Naive thymus-derived CD4-positive, alpha-beta T cell (primary cell): ENCODE measurements around the gene EML6. TPM values are rescaled to one million over a fixed set of nuclear protein-coding genes. Genes with fewer than 3 reads are reported as not detected.

ENCODE experiments used
- ATAC-seq: fragments of 150-1000 bp; cut with Tn5 transposase; 2 replicates; pipeline ENCODE4 v1.10.0; 2021; ENCODE audit warnings: mild to moderate bottlenecking, moderate library complexity
- CTCF ChIA-PET: fragments of 350-600 bp; sonication (Branson Sonifier 250); formaldehyde crosslinking; loops from one replicate; lab custom pipeline; 2021; ENCODE audit warnings: antibody characterized with exemption; lab: Charles Lee
- POLR2A ChIA-PET: fragments of 350-600 bp; sonication (Branson Sonifier 250); formaldehyde crosslinking; loops from one replicate; lab custom pipeline; 2021; ENCODE audit warnings: antibody characterized with exemption, inconsistent platforms; lab: Charles Lee
- DNase-seq, 9 donors: peaks; one replicate each; pipeline versions ENCODE4 v3.0.0 to v3.0.0-alpha.2; 2020 to 2022; ENCODE audit warnings: mixed read lengths in 1 of 9
- H3K27ac ChIP-seq: one replicate; pipeline ENCODE4 v1.7.0; 2013; ENCODE audit warnings: mild to moderate bottlenecking, low read depth, low read length, moderate library complexity
- H3K27me3 ChIP-seq, 2 donors: one replicate each; pipeline ENCODE4 v1.7.0; 2013; ENCODE audit warnings: low read length in 2 of 2, mild to moderate bottlenecking in 2 of 2, moderate library complexity in 2 of 2; ENCODE audit not compliant: control insufficient read depth in 2 of 2, insufficient read depth in 2 of 2
- H3K36me3 ChIP-seq, 3 experiments: 1 replicate in 2 of 3; 2 replicates in 1 of 3; pipeline ENCODE4 v1.7.0; 2013; ENCODE audit warnings: low read length in 3 of 3, mild to moderate bottlenecking in 3 of 3, moderate library complexity in 1 of 3; ENCODE audit not compliant: insufficient read depth in 3 of 3, control insufficient read depth in 2 of 3
- H3K4me1 ChIP-seq, 2 donors: one replicate each; pipeline ENCODE4 v1.7.0; 2013; ENCODE audit warnings: low read length in 2 of 2, mild to moderate bottlenecking in 2 of 2, moderate library complexity in 1 of 2; ENCODE audit not compliant: control insufficient read depth in 2 of 2, insufficient read depth in 2 of 2
- H3K4me3 ChIP-seq: 2 replicates; pipeline ENCODE4 v1.7.0; 2013; ENCODE audit warnings: mild to moderate bottlenecking, low read length
- H3K9me3 ChIP-seq, 3 experiments: 1 replicate in 2 of 3; 2 replicates in 1 of 3; pipeline ENCODE4 v1.7.0; 2013; ENCODE audit warnings: low read length in 3 of 3; ENCODE audit not compliant: control insufficient read depth in 2 of 3
- H3K27ac Mint-ChIP-seq, 9 donors: one replicate each; pipeline ENCODE4 v1.8.0; 2020 to 2022; ENCODE audit warnings: mixed read lengths in 9 of 9, mild to moderate bottlenecking in 8 of 9, moderate library complexity in 5 of 9, inconsistent platforms in 2 of 9
- H3K27me3 Mint-ChIP-seq, 5 donors: one replicate each; pipeline ENCODE4 v1.8.0; 2021 to 2022; ENCODE audit warnings: mixed read lengths in 5 of 5, mild to moderate bottlenecking in 1 of 5
- H3K36me3 Mint-ChIP-seq, 5 donors: one replicate each; pipeline ENCODE4 v1.8.0; 2020 to 2022; ENCODE audit warnings: mixed read lengths in 5 of 5, mild to moderate bottlenecking in 3 of 5, inconsistent platforms in 1 of 5
- H3K4me1 Mint-ChIP-seq, 7 donors: one replicate each; pipeline ENCODE4 v1.8.0; 2020 to 2022; ENCODE audit warnings: mixed read lengths in 7 of 7, mild to moderate bottlenecking in 3 of 7, inconsistent platforms in 1 of 7
- H3K4me3 Mint-ChIP-seq, 10 donors: one replicate each; pipeline ENCODE4 v1.8.0; 2020 to 2022; ENCODE audit warnings: mild to moderate bottlenecking in 10 of 10, mixed read lengths in 10 of 10, moderate library complexity in 6 of 10, inconsistent platforms in 2 of 10
- H3K9me3 Mint-ChIP-seq, 11 donors: one replicate each; pipeline ENCODE4 v1.8.0; 2020 to 2022; ENCODE audit warnings: mixed read lengths in 11 of 11, mild to moderate bottlenecking in 4 of 11, inconsistent platforms in 1 of 11, moderate library complexity in 1 of 11
- intact Hi-C, 2 donors: fragments of 100-400 bp; cut with micrococcal nuclease; formaldehyde crosslinking; loops; one replicate each; pipeline ENCODE4 v1.15.1; 2023
- polyA plus RNA-seq, 2 donors: library from polyadenylated mRNA; unstranded; fragments of 300-500 nt; fragmentation: Illumina TruSeq; gene quantifications; one replicate each; pipeline ENCODE4 v1.2.3, GENCODE V29; 2021
- total RNA-seq, 6 experiments: library from RNA in 5 of 6; stranded (reverse) in 5 of 6; gene quantifications; 1 replicate in 5 of 6; 2 replicates in 1 of 6; pipeline ENCODE4 v1.2.3 and lab custom pipeline; 2021 to 2026

EML6 gene
- total and polyA plus RNA-seq, 7 experiments from 2014 or later = 0.32 to 2.5 (median 1.5) TPM; not detected in 2

GRCh38 chr2:55013936-55014335, 290.5 kb downstream of the EML6 start:
- H3K27me3 ChIP-seq = no peaks in the 10 kb centered on the region
- Mint-ChIP-seq H3K27me3 (no peaks in the 10 kb centered on the region), H3K27ac (peak overlapping the region in 5 of 9 donors; percentile 37 to 90 (median 82)), H3K9me3 (peaks cover 0 to 2% (median 0%) of the 10 kb centered on the region in 11 donors), H3K4me1 (peaks cover 24 to 67% (median 51%) of the 10 kb centered on the region in 7 donors), H3K4me3 (peak overlapping the region in 3 of 10 donors; percentile 48 to 83 (median 49)), H3K36me3 (peaks cover 0 to 13% (median 5%) of the 10 kb centered on the region in 5 donors)
- H3K9me3 ChIP-seq = no peaks in the 10 kb centered on the region
- H3K36me3 ChIP-seq = no peaks in the 10 kb centered on the region
- peaks cover 7 to 9% of the 10 kb centered on the region in 2 donors for H3K4me1 ChIP-seq
- intact Hi-C loops = loop anchor here (2.0 to 5.0 kb wide), 10 partner anchors 113 to 907 kb away; partner anchors contain the start of genes EML6 (in 2 of the 2) and CCDC88A (in 1 of the 2)
- no peak overlapping the region for H3K4me3 ChIP-seq
- no peak overlapping the region for H3K27ac ChIP-seq
- ChIA-PET POLR2A (no interaction called here), CTCF (interaction anchor here (0.7 to 10.7 kb wide), 8 partner anchors 12 to 451 kb away, joined by 3 to 83 read pairs (median 8); no protein-coding TSS in a partner anchor)
- ATAC-seq (no peak), DNase-seq (peak in 1 of 9 donors; percentile 48)

- H3K4me3 Mint-ChIP-seq = no peak overlapping the region
- Histone ChIP-seq H3K27me3 (no peaks in the 10 kb centered on the region), H3K9me3 (no peaks in the 10 kb centered on the region), H3K36me3 (no peaks in the 10 kb centered on the region), H3K4me1 (peaks cover 9 to 10% of the 10 kb centered on the region in 2 donors), H3K4me3 (no peak overlapping the region), H3K27ac (no peak overlapping the region)
- DNase-seq = peak in 7 of 9 donors; percentile 13 to 56 (median 41)
- intact Hi-C loops = loop anchor here (1.0 to 5.0 kb wide), 15 partner anchors 11 to 908 kb away; partner anchors contain the start of genes EML6 (in 2 of the 2) and CCDC88A (in 1 of the 2)
- H3K9me3 Mint-ChIP-seq = peaks cover 0 to 15% (median 2%) of the 10 kb centered on the region in 11 donors
- peaks cover 0 to 26% (median 13%) of the 10 kb centered on the region in 5 donors for H3K36me3 Mint-ChIP-seq
- POLR2A ChIA-PET = no interaction called here
- peaks cover 19 to 66% (median 41%) of the 10 kb centered on the region in 7 donors for H3K4me1 Mint-ChIP-seq
- CTCF ChIA-PET = interaction anchor here (0.6 to 10.7 kb wide), 10 partner anchors 10 to 163 kb away, joined by 3 to 83 read pairs (median 6); no protein-coding TSS in a partner anchor
- ATAC-seq = peak; percentile 60
- H3K27me3 Mint-ChIP-seq = no peaks in the 10 kb centered on the region
- H3K27ac Mint-ChIP-seq = peak overlapping the region in 3 of 9 donors; percentile 0 to 47 (median 14)
Measured at GRCh38 chr2:55014962-55015939, 291.8 kb downstream of the EML6 start.

GRCh38 chr2:55017428-55017827, 294.0 kb downstream of the EML6 start:
- ChIA-PET POLR2A (interaction anchor here (1.2 kb wide), 1 partner anchor 33 kb away, joined by 6 read pairs; the partner anchor contains the start of gene RTN4), CTCF (interaction anchor here (0.6 to 10.7 kb wide), 6 partner anchors 11 to 967 kb away, joined by 3 to 83 read pairs (median 5); no protein-coding TSS in a partner anchor)

GRCh38 chr2:55017880-55018279, 294.4 kb downstream of the EML6 start:
- no peaks in the 10 kb centered on the region for H3K9me3 ChIP-seq
- peaks cover 11 to 48% (median 23%) of the 10 kb centered on the region in 7 donors for H3K4me1 Mint-ChIP-seq
- ChIA-PET CTCF (interaction anchor here (0.5 to 10.7 kb wide), 8 partner anchors 11 to 967 kb away, joined by 3 to 83 read pairs (median 4); no protein-coding TSS in a partner anchor), POLR2A (no interaction called here)
- no peak overlapping the region for H3K4me3 Mint-ChIP-seq
- peaks cover 8 to 11% of the 10 kb centered on the region in 2 donors for H3K4me1 ChIP-seq
- intact Hi-C loops = loop anchor here in 1 of 2 donors (5.0 kb wide), 1 partner anchor 204 kb away; no protein-coding TSS in a partner anchor
- DNase-seq (no peak), ATAC-seq (no peak)
- H3K4me3 ChIP-seq = no peak overlapping the region
- H3K27ac Mint-ChIP-seq = no peak overlapping the region
- H3K27me3 Mint-ChIP-seq = no peaks in the 10 kb centered on the region
- H3K9me3 Mint-ChIP-seq = peaks cover 0 to 19% (median 2%) of the 10 kb centered on the region in 11 donors
- H3K27ac ChIP-seq = no peak overlapping the region
- H3K27me3 ChIP-seq = no peaks in the 10 kb centered on the region
- no peaks in the 10 kb centered on the region for H3K36me3 ChIP-seq
- H3K36me3 Mint-ChIP-seq = peaks cover 0 to 32% (median 14%) of the 10 kb centered on the region in 5 donors

More at GRCh38 chr2:55017428-55017827, 294.0 kb downstream of the EML6 start:
- H3K27ac ChIP-seq = no peak overlapping the region
- H3K36me3 Mint-ChIP-seq = peaks cover 0 to 32% (median 14%) of the 10 kb centered on the region in 5 donors
- no peak for ATAC-seq
- no peaks in the 10 kb centered on the region for H3K27me3 ChIP-seq
- H3K4me1 Mint-ChIP-seq = peaks cover 11 to 53% (median 27%) of the 10 kb centered on the region in 7 donors
- no peaks in the 10 kb centered on the region for H3K9me3 ChIP-seq
- DNase-seq = no peak
- H3K27ac Mint-ChIP-seq = no peak overlapping the region
- H3K9me3 Mint-ChIP-seq = peaks cover 0 to 19% (median 2%) of the 10 kb centered on the region in 11 donors
- H3K36me3 ChIP-seq = no peaks in the 10 kb centered on the region
- intact Hi-C loops = loop anchor here in 1 of 2 donors (5.0 kb wide), 1 partner anchor 205 kb away; no protein-coding TSS in a partner anchor
- H3K4me1 ChIP-seq = peaks cover 9 to 11% of the 10 kb centered on the region in 2 donors
- H3K4me3 ChIP-seq = no peak overlapping the region
- H3K4me3 Mint-ChIP-seq = no peak overlapping the region
- no peaks in the 10 kb centered on the region for H3K27me3 Mint-ChIP-seq

- DNase-seq (no peak), ATAC-seq (no peak)
- peaks cover 2 to 11% of the 10 kb centered on the region in 2 donors for H3K4me1 ChIP-seq
- no peaks in the 10 kb centered on the region for H3K27me3 ChIP-seq
- Mint-ChIP-seq H3K4me3 (no peak overlapping the region), H3K27me3 (no peaks in the 10 kb centered on the region), H3K36me3 (peaks cover 0 to 32% (median 14%) of the 10 kb centered on the region in 5 donors), H3K9me3 (peaks cover 0 to 19% (median 2%) of the 10 kb centered on the region in 11 donors), H3K4me1 (peaks cover 7 to 41% (median 20%) of the 10 kb centered on the region in 7 donors), H3K27ac (no peak overlapping the region)
- no peak overlapping the region for H3K4me3 ChIP-seq
- intact Hi-C loops = loop anchor here in 1 of 2 donors (5.0 kb wide), 1 partner anchor 204 kb away; no protein-coding TSS in a partner anchor
- no peaks in the 10 kb centered on the region for H3K9me3 ChIP-seq
- ChIA-PET POLR2A (no interaction called here), CTCF (interaction anchor here (3.1 to 10.7 kb wide), 2 partner anchors 149 to 157 kb away, joined by 26 to 83 read pairs; no protein-coding TSS in a partner anchor)
- no peaks in the 10 kb centered on the region for H3K36me3 ChIP-seq
- no peak overlapping the region for H3K27ac ChIP-seq
Measured at GRCh38 chr2:55018619-55019018, 295.2 kb downstream of the EML6 start.
